Measurements from ENCODE around the gene ATP5F1E. TPM values are rescaled to one million over a fixed set of nuclear protein-coding genes. Genes with fewer than 3 reads are reported as not detected.

Gene ATP5F1E
- total and polyA plus RNA-seq, 2 experiments from 2014 or later: 12.9 to 211 TPM

DNA sequence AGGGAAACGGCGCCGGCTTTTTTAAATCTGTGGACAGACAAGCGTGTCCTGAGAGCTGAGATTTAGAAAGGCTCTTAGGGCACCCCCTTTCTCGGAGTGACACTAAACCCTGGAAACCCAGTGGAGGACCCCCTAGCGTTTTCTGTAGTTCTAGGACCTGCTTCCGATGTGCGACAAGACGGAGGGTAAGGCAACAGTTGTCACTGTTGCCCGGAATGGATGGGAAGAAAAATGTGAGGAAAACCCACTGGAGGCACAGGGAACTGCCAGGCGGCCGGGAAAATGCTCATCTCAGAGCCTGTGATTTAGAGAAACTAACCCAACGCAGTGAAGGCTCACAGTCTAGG is 551 bp upstream of the ATP5F1E start (continued):
- TF ChIP-seq, protein P1, sequence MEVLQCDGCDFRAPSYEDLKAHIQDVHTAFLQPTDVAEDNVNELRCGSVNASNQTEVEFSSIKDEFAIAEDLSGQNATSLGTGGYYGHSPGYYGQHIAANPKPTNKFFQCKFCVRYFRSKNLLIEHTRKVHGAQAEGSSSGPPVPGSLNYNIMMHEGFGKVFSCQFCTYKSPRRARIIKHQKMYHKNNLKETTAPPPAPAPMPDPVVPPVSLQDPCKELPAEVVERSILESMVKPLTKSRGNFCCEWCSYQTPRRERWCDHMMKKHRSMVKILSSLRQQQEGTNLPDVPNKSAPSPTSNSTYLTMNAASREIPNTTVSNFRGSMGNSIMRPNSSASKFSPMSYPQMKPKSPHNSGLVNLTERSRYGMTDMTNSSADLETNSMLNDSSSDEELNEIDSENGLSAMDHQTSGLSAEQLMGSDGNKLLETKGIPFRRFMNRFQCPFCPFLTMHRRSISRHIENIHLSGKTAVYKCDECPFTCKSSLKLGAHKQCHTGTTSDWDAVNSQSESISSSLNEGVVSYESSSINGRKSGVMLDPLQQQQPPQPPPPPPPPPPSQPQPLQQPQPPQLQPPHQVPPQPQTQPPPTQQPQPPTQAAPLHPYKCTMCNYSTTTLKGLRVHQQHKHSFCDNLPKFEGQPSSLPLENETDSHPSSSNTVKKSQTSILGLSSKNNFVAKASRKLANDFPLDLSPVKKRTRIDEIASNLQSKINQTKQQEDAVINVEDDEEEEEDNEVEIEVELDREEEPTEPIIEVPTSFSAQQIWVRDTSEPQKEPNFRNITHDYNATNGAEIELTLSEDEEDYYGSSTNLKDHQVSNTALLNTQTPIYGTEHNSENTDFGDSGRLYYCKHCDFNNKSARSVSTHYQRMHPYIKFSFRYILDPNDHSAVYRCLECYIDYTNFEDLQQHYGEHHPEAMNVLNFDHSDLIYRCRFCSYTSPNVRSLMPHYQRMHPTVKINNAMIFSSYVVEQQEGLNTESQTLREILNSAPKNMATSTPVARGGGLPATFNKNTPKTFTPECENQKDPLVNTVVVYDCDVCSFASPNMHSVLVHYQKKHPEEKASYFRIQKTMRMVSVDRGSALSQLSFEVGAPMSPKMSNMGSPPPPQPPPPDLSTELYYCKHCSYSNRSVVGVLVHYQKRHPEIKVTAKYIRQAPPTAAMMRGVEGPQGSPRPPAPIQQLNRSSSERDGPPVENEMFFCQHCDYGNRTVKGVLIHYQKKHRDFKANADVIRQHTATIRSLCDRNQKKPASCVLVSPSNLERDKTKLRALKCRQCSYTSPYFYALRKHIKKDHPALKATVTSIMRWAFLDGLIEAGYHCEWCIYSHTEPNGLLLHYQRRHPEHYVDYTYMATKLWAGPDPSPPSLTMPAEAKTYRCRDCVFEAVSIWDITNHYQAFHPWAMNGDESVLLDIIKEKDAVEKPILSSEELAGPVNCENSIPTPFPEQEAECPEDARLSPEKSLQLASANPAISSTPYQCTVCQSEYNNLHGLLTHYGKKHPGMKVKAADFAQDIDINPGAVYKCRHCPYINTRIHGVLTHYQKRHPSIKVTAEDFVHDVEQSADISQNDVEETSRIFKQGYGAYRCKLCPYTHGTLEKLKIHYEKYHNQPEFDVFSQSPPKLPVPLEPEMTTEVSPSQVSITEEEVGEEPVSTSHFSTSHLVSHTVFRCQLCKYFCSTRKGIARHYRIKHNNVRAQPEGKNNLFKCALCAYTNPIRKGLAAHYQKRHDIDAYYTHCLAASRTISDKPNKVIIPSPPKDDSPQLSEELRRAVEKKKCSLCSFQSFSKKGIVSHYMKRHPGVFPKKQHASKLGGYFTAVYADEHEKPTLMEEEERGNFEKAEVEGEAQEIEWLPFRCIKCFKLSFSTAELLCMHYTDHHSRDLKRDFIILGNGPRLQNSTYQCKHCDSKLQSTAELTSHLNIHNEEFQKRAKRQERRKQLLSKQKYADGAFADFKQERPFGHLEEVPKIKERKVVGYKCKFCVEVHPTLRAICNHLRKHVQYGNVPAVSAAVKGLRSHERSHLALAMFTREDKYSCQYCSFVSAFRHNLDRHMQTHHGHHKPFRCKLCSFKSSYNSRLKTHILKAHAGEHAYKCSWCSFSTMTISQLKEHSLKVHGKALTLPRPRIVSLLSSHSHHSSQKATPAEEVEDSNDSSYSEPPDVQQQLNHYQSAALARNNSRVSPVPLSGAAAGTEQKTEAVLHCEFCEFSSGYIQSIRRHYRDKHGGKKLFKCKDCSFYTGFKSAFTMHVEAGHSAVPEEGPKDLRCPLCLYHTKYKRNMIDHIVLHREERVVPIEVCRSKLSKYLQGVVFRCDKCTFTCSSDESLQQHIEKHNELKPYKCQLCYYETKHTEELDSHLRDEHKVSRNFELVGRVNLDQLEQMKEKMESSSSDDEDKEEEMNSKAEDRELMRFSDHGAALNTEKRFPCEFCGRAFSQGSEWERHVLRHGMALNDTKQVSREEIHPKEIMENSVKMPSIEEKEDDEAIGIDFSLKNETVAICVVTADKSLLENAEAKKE (CRISPR knock-in tag; IDR thresholded peaks at IDR 0.05): no peak
- no peak for TF ChIP-seq ZNF114 (CRISPR knock-in tag; IDR thresholded peaks at IDR 0.05)
- no peak for TF ChIP-seq CREB1 (CRISPR knock-in tag; IDR thresholded peaks at IDR 0.05; ENCODE audit: low read depth)

DNA sequence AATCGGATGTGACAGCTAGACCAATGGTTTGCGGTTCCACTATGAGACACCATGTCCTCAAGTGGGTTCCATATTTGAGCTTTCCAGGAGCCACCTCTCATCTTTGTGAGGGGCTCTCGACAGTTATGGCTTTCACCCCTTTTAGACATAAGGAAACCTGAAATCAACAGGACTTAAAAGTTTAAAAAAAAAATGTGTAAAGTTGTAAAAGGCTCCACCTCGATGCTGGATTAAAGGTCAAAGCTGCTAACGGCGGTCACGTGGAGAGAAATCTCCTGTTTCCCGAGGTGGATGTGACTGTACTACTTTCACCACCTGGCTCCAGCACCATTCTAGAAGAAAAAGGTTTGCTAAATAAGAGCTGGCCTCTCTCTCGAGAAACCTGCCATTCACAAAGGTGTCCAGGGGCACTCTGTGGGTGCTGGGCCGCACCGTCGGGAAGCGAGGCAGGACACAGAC is 542 bp downstream of the ATP5F1E start:
- no peak overlapping the region for H3K27ac Mint-ChIP-seq
- Histone ChIP-seq H3K79me2 (replicated peaks; ENCODE audit: insufficient read depth) (peaks cover 46% of the 10 kb centered on the region), H3K27me3 (ENCODE audit: insufficient read depth) (0 out of 2 replicates have a peak, but pooled peaks cover 4% of the 10 kb centered on the region), H3K4me1 (ENCODE audit: insufficient read depth) (peaks cover 21% of the 10 kb centered on the region), H3K4me3 (peak overlapping the region; percentile 90), H3K27ac (ENCODE audit: low read depth) (no peak overlapping the region), H2AFZ (peak overlapping the region; percentile 93), H3K9me2 (ENCODE audit: insufficient read depth) (no peaks in the 10 kb centered on the region), H3K36me3 (ENCODE audit: insufficient read depth) (peaks cover 49% of the 10 kb centered on the region), H3K4me2 (peak overlapping the region; percentile 88), H3F3A (replicated peaks; ENCODE audit: low read depth) (0 out of 2 replicates have a peak, but pooled peaks cover 4% of the 10 kb centered on the region), H4K20me1 (replicated peaks; ENCODE audit: insufficient read depth) (peaks cover 43% of the 10 kb centered on the region)
- peak overlapping the region; percentile 93 for H3K4me3 Mint-ChIP-seq
- H3K27me3 Mint-ChIP-seq (ENCODE audit: insufficient read depth, low read depth, poor library complexity): peaks cover 26% of the 10 kb centered on the region
- peaks cover 73% of the 10 kb centered on the region for H3K36me3 Mint-ChIP-seq (ENCODE audit: low read depth)
- peak; percentile 25 for DNase-seq (ENCODE audit: low spot score)
- ATAC-seq: peak; percentile 7
- H3K4me1 Mint-ChIP-seq: peaks cover 21% of the 10 kb centered on the region; the same call in 2 of the 3 replicates
- no peaks in the 10 kb centered on the region for H3K9me3 Mint-ChIP-seq
- TF ChIP-seq ETS1 (IDR thresholded peaks at IDR 0.05): no peak
- no peak for TF ChIP-seq ZNF331 (CRISPR knock-in tag; IDR thresholded peaks at IDR 0.05; ENCODE audit: low read depth)
- TF ChIP-seq, protein P1 (CRISPR knock-in tag; IDR thresholded peaks at IDR 0.05): no peak
